Prostate gland (tissue), 2 donors: ENCODE measurements around the gene KRT72. TPM values are rescaled to one million over a fixed set of nuclear protein-coding genes. Genes with fewer than 3 reads are reported as not detected.

Experiments used
- DNase-seq: peaks from one replicate; pipeline ENCODE4 v3.0.0-alpha.2; 2019; ENCODE audit warnings: low spot score
- H3K27ac ChIP-seq, 2 donors: fragments of 200-600 bp; sonication (generic); 2 replicates each; pipeline ENCODE4 v1.5.1; 2017 to 2019
- H3K27me3 ChIP-seq: fragments of 200-600 bp; sonication (generic); replicated peaks from 2 replicates; pipeline ENCODE4 v1.5.1; 2019; ENCODE audit not compliant: insufficient read depth
- H3K36me3 ChIP-seq, 2 donors: fragments of 200-600 bp; sonication (generic); 1 replicate in 1 of 2; 2 replicates in 1 of 2; pipeline versions ENCODE4 v1.5.1 to v1.8.1; 2017 to 2019
- H3K4me1 ChIP-seq: fragments of 200-600 bp; sonication (generic); replicated peaks from 2 replicates; pipeline ENCODE4 v1.5.1; 2019
- H3K4me3 ChIP-seq, 2 donors: fragments of 200-600 bp; sonication (generic); 2 replicates each; pipeline ENCODE4 v1.5.1; 2017 to 2019
- H3K9me3 ChIP-seq: fragments of 200-600 bp; sonication (generic); 2 replicates; pipeline ENCODE4 v1.5.1; 2017
- POLR2A ChIP-seq: fragments of 450-650 bp; IDR thresholded peaks from one replicate; pipeline ENCODE4 v1.6.1; 2016; ENCODE audit warnings: antibody characterized with exemption, mild to moderate bottlenecking
- POLR2AphosphoS5 ChIP-seq: sonication (generic); formaldehyde crosslinking; IDR thresholded peaks from one replicate; pipeline ENCODE4 v1.6.1; 2017; ENCODE audit warnings: antibody characterized with exemption
- WGBS: methylation state at CpG from one replicate; pipeline ENCODE4 v1.1.5; 2018; 5-methylcytosine and 5-hydroxymethylcytosine counted together
- intact Hi-C: fragments of 100-400 bp; cut with DNase I; formaldehyde crosslinking; loops from one replicate; pipeline ENCODE4 v1.14.2; 2022
- total RNA-seq, 2 donors: library from RNA; depleted of rRNA; stranded (reverse); fragments of >200 nt; gene quantifications; one replicate each; pipeline ENCODE4 v1.1.0, GENCODE V29; 2016
- TF ChIP-seq, protein P1 (sequence below), 4 experiments: fragments of 200-600 bp in 2 of 4; fragments of 450-650 bp in 2 of 4; sonication (generic) in 2 of 4; IDR thresholded peaks; 1 replicate in 3 of 4; 2 replicates in 1 of 4; pipeline ENCODE4 v1.5.1; 2016 to 2019; ENCODE audit warnings: antibody characterized with exemption in 4 of 4, mild to moderate bottlenecking in 2 of 4, moderate library complexity in 2 of 4

The KRT72 gene
- 10 to 100 TPM in 1 of 2 donors, not detected in 1; 22.1 TPM for total RNA-seq

DNA sequence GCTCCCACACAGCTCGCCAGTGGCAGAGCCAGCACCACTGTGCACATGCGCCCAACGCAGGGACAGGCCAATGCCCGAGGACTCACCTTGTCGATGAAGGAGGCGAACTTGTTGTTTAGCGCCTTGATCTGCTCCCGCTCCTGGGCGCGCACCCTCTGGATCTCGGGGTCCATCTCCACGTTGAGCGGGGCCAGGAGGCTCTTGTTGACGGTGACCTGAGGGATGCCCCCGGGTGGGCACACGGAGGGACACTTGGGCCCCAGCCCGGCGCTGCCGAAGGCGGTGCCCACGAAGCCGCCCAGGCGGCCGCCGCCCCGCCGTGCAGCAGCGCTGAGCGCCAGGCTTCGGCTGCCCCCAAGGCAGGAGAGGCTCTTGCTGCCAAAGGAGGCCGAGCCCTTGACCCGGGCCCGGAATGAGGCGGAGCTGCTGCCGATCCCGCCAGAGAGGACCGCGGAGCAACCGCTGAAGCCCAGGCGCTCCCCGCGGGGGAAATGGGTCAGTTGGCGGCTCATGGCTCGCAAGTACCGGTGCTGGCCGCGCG, at the start of gene KRT72:
Gene KRT72 (minus strand): TSS at position 523 of the 541 bp plus-strand sequence. CDS start 11 bp downstream, at position 512.
- WGBS = 30% methylated on average over 48 of the region's 48 CpGs
- Histone ChIP-seq H3K27ac (no peak within 1 kb of the TSS), H3K4me1 (no peaks in the 10 kb centered on the region), H3K4me3 (no peak within 1 kb of the TSS), H3K9me3 (no peaks in the 10 kb centered on the region), H3K27me3 (peaks cover 16% of the 10 kb centered on the region), H3K36me3 (no peaks in the 10 kb centered on the region)
- TF ChIP-seq POLR2AphosphoS5 (no peak), POLR2A (no peak)
- TF ChIP-seq, protein P1, sequence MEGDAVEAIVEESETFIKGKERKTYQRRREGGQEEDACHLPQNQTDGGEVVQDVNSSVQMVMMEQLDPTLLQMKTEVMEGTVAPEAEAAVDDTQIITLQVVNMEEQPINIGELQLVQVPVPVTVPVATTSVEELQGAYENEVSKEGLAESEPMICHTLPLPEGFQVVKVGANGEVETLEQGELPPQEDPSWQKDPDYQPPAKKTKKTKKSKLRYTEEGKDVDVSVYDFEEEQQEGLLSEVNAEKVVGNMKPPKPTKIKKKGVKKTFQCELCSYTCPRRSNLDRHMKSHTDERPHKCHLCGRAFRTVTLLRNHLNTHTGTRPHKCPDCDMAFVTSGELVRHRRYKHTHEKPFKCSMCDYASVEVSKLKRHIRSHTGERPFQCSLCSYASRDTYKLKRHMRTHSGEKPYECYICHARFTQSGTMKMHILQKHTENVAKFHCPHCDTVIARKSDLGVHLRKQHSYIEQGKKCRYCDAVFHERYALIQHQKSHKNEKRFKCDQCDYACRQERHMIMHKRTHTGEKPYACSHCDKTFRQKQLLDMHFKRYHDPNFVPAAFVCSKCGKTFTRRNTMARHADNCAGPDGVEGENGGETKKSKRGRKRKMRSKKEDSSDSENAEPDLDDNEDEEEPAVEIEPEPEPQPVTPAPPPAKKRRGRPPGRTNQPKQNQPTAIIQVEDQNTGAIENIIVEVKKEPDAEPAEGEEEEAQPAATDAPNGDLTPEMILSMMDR (IDR thresholded peaks at IDR 0.05) = no peak
- DNase-seq = no peak
- intact Hi-C loops = no loop called here

DNA sequence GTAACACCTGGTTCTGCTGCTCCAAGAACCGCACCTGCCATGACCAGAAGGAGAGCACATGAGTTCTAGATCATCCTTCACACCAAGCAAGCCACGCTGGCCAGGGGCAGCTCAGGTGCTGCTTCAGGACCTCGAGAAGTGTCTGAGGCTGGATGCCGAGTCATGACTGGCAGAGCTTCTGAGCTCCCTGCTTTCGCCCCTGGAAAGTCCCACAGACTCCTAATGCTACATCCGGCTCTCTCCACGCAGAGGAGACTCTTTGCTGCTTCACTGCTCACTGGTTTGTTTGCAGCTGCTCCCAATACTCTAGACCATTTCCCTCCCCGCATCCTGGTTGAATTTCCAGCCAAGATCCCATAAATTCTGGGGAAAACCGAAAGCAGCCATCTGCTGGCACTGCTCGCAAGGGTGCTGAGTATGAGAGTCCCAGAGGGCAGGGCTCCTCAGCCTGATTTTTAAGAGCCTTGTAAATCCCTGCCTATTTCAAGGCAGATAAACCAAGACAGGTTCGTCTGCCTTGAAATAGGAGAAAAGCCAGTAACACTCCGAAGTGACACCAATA, 49.3 kb upstream of the KRT72 start:
- TF ChIP-seq POLR2A (no peak), POLR2AphosphoS5 (peak; percentile 93)
- TF ChIP-seq, protein P1 (IDR thresholded peaks at IDR 0.05) = no peak
- no peaks in the 10 kb centered on the region for H3K36me3 ChIP-seq
- peaks cover 6% of the 10 kb centered on the region for H3K4me1 ChIP-seq
- H3K9me3 ChIP-seq = no peaks in the 10 kb centered on the region
- 30% methylated on average over 11 of the region's 12 CpGs for WGBS
- intact Hi-C loops = no loop called here
- no peak overlapping the region for H3K4me3 ChIP-seq
- H3K27ac ChIP-seq = peak overlapping the region in 1 of 2 donors; percentile 20
- H3K27me3 ChIP-seq = no peaks in the 10 kb centered on the region
- DNase-seq = peak; percentile 81

DNA sequence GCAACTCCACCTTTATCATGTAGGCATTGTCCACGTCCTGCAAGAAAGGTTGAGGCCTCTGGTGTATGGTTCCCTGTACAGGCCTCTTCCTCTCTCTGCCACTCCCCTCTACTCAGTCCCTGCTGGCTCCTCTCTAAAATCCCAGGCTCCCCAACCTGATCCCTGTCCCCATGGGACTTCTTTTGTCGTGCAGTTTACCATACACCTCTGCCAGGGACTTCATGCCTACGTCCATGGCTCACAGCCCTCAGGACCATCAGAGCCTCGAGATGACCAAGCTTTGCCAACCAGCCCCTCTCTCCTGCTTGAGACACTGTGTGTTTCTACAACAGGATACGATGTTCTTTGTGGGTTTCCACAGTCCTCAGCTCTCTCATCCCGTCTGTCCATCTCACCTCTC, 47.8 kb upstream of the KRT72 start:
- WGBS = 93% methylated on average over 6 of the region's 6 CpGs
- no peaks in the 10 kb centered on the region for H3K4me1 ChIP-seq
- H3K4me3 ChIP-seq = no peak overlapping the region
- TF ChIP-seq, protein P1 (IDR thresholded peaks at IDR 0.05) = no peak
- TF ChIP-seq POLR2AphosphoS5 (no peak), POLR2A (no peak)
- H3K27me3 ChIP-seq = no peaks in the 10 kb centered on the region
- intact Hi-C loops = no loop called here
- H3K9me3 ChIP-seq = no peaks in the 10 kb centered on the region
- DNase-seq = no peak
- no peaks in the 10 kb centered on the region for H3K36me3 ChIP-seq
- no peak overlapping the region for H3K27ac ChIP-seq

DNA sequence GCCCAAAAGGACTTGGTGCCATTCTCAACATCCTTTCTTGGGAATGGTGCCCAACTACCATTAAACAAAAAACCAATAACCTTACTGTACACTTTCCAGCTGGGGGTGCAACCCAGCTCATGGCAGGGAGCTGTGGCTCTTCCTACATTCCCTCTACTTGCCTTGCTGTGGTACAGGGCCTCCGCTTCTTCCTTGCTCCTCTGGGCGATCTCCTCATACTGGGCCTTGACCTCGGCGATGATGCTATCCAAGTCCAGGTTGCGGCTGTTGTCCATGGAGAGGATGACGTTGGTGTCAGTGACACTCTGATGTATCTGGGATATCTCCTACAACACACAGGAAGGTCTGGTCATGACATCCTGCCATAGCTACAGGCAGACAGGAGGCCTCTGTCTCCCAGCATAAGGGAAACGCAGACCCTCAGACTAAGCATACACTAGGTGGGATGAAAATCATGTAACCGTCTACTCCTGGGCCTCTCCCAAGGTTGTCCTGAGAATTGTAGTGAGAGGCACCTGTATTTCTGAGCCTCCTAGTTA, 46.8 kb upstream of the KRT72 start:
- Histone ChIP-seq H3K36me3 (no peaks in the 10 kb centered on the region), H3K4me1 (no peaks in the 10 kb centered on the region), H3K27me3 (peaks cover 4% of the 10 kb centered on the region), H3K9me3 (no peaks in the 10 kb centered on the region), H3K4me3 (no peak overlapping the region), H3K27ac (no peak overlapping the region)
- intact Hi-C loops = no loop called here
- no peak for TF ChIP-seq POLR2AphosphoS5
- TF ChIP-seq POLR2A = no peak
- TF ChIP-seq, protein P1 (IDR thresholded peaks at IDR 0.05) = no peak
- no peak for DNase-seq
- WGBS = 97% methylated on average over 8 of the region's 8 CpGs

DNA sequence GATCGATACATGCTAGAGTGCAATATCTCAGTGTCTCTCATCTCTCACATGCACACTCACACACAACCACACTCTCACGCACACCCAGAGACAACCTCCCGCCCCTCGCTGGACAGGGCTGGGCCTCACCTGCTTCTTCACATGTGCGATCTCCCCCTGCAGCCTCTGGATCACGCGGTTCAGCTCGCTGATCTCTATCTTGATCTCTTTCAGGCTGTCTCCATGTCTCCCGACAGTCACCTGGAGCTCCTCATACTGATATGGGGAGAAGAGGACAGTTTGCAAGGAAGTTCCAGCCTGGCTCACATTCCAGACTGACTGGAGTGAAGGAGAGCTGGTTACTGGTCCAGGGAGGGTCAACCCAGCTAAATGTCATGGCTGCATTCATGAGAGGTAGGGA, 46.3 kb upstream of the KRT72 start:
- H3K9me3 ChIP-seq = no peaks in the 10 kb centered on the region

More for the DNA sequence above, 46.3 kb upstream of the KRT72 start:
- H3K36me3 ChIP-seq = no peaks in the 10 kb centered on the region
- TF ChIP-seq, protein P1 (IDR thresholded peaks at IDR 0.05) = no peak
- TF ChIP-seq POLR2AphosphoS5 (no peak), POLR2A (no peak)
- no peak overlapping the region for H3K4me3 ChIP-seq
- no peak for DNase-seq
- intact Hi-C loops = no loop called here
- no peaks in the 10 kb centered on the region for H3K4me1 ChIP-seq
- no peak overlapping the region for H3K27ac ChIP-seq
- WGBS = 83% methylated on average over 9 of the region's 9 CpGs
- peaks cover 4% of the 10 kb centered on the region for H3K27me3 ChIP-seq
